RWPE1 (cell line): Measurements from ENCODE around the gene CLTA.

ENCODE experiments used
- CTCF ChIA-PET: fragments of 350-600 bp; sonication (Branson Sonifier 250); formaldehyde crosslinking; extraction: SDS; loops from one replicate; lab custom pipeline; 2021; lab: Yijun Ruan, JAX
- POLR2A ChIA-PET: fragments of 400-600 bp; formaldehyde crosslinking; extraction: SDS; loops from one replicate; lab custom pipeline; 2020; ENCODE audit warnings: antibody characterized with exemption; ENCODE audit not compliant: low non-redundant PET; lab: Yijun Ruan, JAX
- DNase-seq: peaks from one replicate; pipeline ENCODE4 v3.0.0; 2012; ENCODE audit warnings: low spot score
- H3K27ac ChIP-seq: fragments of 450-650 bp; 2 replicates; pipeline ENCODE4 v1.5.1; 2017
- CTCF ChIP-seq: fragments of 450-650 bp; conservative IDR thresholded peaks from 2 replicates; pipeline ENCODE4 v1.5.1; 2017; ENCODE audit warnings: low read depth, mild to moderate bottlenecking

CLTA gene

DNA sequence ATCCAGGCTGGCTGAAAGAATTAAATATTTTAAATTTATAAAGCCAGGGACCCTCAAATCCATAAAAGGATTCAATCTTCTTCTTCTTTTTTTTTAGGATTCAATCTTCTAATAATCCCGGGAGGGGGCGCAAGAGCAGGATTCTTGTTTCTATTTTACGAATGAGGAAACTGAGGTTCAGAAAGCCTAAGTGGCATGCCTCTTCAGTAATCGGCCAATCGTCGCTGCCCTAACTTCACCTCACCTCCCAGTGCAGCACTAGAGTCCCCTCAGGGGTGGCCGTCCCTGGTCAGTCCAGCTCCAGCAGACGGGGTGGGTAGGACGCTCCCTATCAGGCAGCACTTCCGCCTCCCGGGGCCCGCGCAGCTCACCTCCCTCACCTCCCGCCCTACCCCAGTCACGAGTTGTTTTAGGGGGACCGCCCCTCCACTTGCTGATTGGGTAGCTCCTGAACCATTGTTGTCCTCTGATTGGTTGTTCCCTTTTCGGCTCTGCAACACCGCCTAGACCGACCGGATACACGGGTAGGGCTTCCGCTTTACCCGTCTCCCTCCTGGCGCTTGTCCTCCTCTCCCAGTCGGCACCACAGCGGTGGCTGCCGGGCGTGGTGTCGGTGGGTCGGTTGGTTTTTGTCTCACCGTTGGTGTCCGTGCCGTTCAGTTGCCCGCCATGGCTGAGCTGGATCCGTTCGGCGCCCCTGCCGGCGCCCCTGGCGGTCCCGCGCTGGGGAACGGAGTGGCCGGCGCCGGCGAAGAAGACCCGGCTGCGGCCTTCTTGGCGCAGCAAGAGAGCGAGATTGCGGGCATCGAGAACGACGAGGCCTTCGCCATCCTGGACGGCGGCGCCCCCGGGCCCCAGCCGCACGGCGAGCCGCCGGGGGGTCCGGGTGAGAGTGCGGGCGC is at the start of gene CLTA:
Gene CLTA, plus strand, starts transcription at position 534 of the 902 bp plus-strand sequence. Its CDS starts 136 bp downstream, at position 670.
- H3K27ac ChIP-seq: peak within 1 kb of the TSS; percentile 82
- peak; percentile 100 for DNase-seq
- POLR2A ChIA-PET: interaction anchor here (0.6 kb wide), 1 partner anchor 17 kb away, joined by 3 read pairs; no protein-coding TSS in a partner anchor
- peak; percentile 82 for TF ChIP-seq CTCF
- CTCF ChIA-PET: interaction anchor here (0.6 to 2.0 kb wide), 9 partner anchors 9 to 419 kb away, joined by 3 to 7 read pairs (median 4); no protein-coding TSS in a partner anchor

- no peak overlapping the region for H3K27ac ChIP-seq
- no peak for DNase-seq
- TF ChIP-seq CTCF: no peak
- ChIA-PET POLR2A (no interaction called here), CTCF (interaction anchor here (0.5 to 2.2 kb wide), 3 partner anchors 28 to 209 kb away, joined by 3 to 4 read pairs (median 3); partner anchors contain the start of gene CCIN)
Observed at GRCh38 chr9:36141288-36141687, 49.4 kb upstream of the CLTA start.

DNA sequence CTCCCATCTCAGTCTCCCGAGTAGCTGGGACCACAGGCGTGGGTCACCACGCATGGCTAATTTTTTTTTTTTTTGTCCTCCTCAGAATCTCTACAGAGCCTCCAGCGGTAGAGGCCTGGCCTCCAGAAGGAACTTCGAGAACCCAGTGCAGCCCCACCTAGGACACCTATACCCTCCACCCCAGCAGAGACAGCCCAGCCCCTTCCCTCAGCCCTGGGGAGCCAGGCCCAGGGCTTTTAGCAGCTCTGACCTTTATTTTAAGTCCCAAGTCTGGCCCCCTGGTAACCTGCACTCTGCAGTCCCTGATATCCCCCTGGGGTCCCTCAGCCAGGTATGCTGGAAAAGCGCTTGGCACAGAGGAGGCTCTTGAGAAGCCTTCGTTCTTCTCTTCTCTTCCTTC is 49.0 kb upstream of the CLTA start:
- no peak overlapping the region for H3K27ac ChIP-seq
- CTCF ChIA-PET: interaction anchor here (0.5 kb wide), 2 partner anchors 54 to 210 kb away, joined by 3 read pairs; no protein-coding TSS in a partner anchor
- TF ChIP-seq CTCF: no peak
- no peak for DNase-seq
- POLR2A ChIA-PET: no interaction called here

GRCh38 chr9:36142510-36143244 is 48.0 kb upstream of the CLTA start:
- CTCF ChIA-PET: interaction anchor here (0.6 kb wide), 1 partner anchor 28 kb away, joined by 3 read pairs; no protein-coding TSS in a partner anchor
- TF ChIP-seq CTCF: no peak
- DNase-seq: no peak
- no peak overlapping the region for H3K27ac ChIP-seq
- POLR2A ChIA-PET: no interaction called here

DNA sequence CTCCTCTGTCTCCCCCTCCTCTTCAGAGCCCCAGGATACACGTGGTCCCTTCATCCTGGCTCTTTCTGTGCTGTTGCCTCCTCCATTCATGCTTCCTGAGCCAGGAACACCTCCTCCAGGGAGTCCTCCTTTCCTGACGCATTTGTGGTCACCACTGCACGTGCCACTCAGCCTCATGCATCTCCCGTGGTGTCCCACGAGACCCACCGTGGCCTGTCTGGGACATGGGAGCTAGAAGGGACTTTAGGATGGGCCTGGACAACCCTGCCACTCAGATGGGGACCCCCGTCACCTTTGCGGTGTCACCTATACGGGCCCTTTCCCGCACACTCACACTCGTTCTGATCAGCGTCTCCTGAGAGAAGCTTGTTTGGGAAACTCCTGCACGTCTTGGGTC is 47.5 kb upstream of the CLTA start:
- TF ChIP-seq CTCF: no peak
- H3K27ac ChIP-seq: no peak overlapping the region
- CTCF ChIA-PET: interaction anchor here (0.6 kb wide), 1 partner anchor 28 kb away, joined by 3 read pairs; no protein-coding TSS in a partner anchor
- no peak for DNase-seq
- POLR2A ChIA-PET: no interaction called here
